Activated CD4-positive, CD25-positive, alpha-beta regulatory T cell treated with anti-CD3 and anti-CD28 coated beads, Interleukin-2, amount 50 U/mL, for 16 hours (primary cell): ENCODE data around the gene SSTR4.
"Not testable (repeated sequence)": the region's sequence is repeated elsewhere in the genome, so short reads cannot be mapped to it uniquely, and the experiment has no call there.

Source experiments
- DNase-seq: peaks from one replicate; pipeline ENCODE4 v3.0.0-alpha.2; 2020; ENCODE audit warnings: low read depth, low spot score

The SSTR4 gene

GRCh38 chr20:23018432-23018831 is 16.7 kb upstream of the SSTR4 start:
- no peak for DNase-seq

GRCh38 chr20:23018941-23019340 is 16.2 kb upstream of the SSTR4 start:
- DNase-seq = no peak

GRCh38 chr20:23019403-23019802 is 15.7 kb upstream of the SSTR4 start:
- DNase-seq = no peak

- DNase-seq = no peak
These were observed 14.7 kb upstream of the SSTR4 start for GRCh38 chr20:23020230-23021018.

- DNase-seq = no peak
These were observed 13.6 kb upstream of the SSTR4 start for GRCh38 chr20:23021541-23021940.

- no peak for DNase-seq
These were observed 13.2 kb upstream of the SSTR4 start for GRCh38 chr20:23021951-23022350.

- DNase-seq = no peak
These were observed 12.3 kb upstream of the SSTR4 start for GRCh38 chr20:23022849-23023248.

GRCh38 chr20:23023621-23024177 is 11.4 kb upstream of the SSTR4 start:
- no peak for DNase-seq

- DNase-seq = no peak
These were observed 10.4 kb upstream of the SSTR4 start for GRCh38 chr20:23024701-23025100.

GRCh38 chr20:23025503-23025902 is 9.6 kb upstream of the SSTR4 start:
- DNase-seq = not testable (repeated sequence)

GRCh38 chr20:23027721-23028120 is 7.4 kb upstream of the SSTR4 start:
- DNase-seq = no peak

GRCh38 chr20:23028392-23028791 is 6.7 kb upstream of the SSTR4 start:
- no peak for DNase-seq

GRCh38 chr20:23029324-23029723 is 5.8 kb upstream of the SSTR4 start:
- DNase-seq = no peak

GRCh38 chr20:23031346-23031745 is 3.8 kb upstream of the SSTR4 start:
- DNase-seq = no peak

- DNase-seq = no peak
These were observed 2.9 kb upstream of the SSTR4 start for GRCh38 chr20:23032056-23032749.

GRCh38 chr20:23032750-23033078 is 2.4 kb upstream of the SSTR4 start:
- no peak for DNase-seq

- DNase-seq = no peak
These were observed 1.2 kb upstream of the SSTR4 start for GRCh38 chr20:23033918-23034317.

- no peak for DNase-seq
These were observed 619 bp downstream of the SSTR4 start for GRCh38 chr20:23035731-23036130.

GRCh38 chr20:23036371-23036770 is 1.3 kb downstream of the SSTR4 start:
- no peak for DNase-seq

GRCh38 chr20:23037017-23037481 is 1.9 kb downstream of the SSTR4 start:
- DNase-seq = no peak

GRCh38 chr20:23039136-23039875 is 4.2 kb downstream of the SSTR4 start:
- no peak for DNase-seq

GRCh38 chr20:23039885-23040508 is 4.9 kb downstream of the SSTR4 start:
- no peak for DNase-seq
